Hindlimb muscle (tissue), 1 donor: ENCODE results near the gene TMCC1. TPM values are rescaled to one million over a fixed set of nuclear protein-coding genes. Genes with fewer than 3 reads are reported as not detected.
"Not testable (repeated sequence)": the region's sequence is repeated elsewhere in the genome, so short reads cannot be mapped to it uniquely, and the experiment has no call there.

Experiments
- DNase-seq: peaks from one replicate; pipeline ENCODE4 v3.0.0-alpha.2; 2013
- polyA plus RNA-seq: library from polyadenylated mRNA; unstranded; fragments of 120-200 nt; gene quantifications from one replicate; pipeline ENCODE4 v1.2.1, GENCODE V29; 2013; ENCODE audit not compliant: insufficient read length

The TMCC1 gene
- polyA plus RNA-seq, 1 donor: 39.1 TPM

GRCh38 chr3:129674798-129675123 is 218.8 kb downstream of the TMCC1 start:
- DNase-seq: not testable (repeated sequence)

GRCh38 chr3:129673897-129674797 is 219.4 kb downstream of the TMCC1 start:
- DNase-seq: no peak

- no peak for DNase-seq
Measured at GRCh38 chr3:129673012-129673411, 220.5 kb downstream of the TMCC1 start.

DNA sequence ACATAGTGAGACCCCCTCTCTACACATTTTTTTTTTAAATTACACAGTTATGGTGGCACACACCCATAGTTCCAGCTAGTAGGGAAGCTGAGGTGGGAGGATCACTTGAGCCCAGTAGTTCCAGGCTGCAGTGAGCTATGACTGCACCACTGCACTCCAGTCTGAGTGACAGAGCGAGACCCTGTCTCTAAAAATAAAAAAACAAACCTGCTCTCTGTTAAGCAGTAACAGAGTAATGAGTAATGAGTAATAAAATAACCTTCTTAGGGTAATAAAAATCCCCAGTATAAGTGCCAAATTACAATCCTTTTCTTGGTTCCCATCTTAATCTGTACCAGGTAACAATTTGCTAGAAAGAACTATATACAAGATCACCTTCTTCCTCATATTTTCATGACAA is 221.1 kb downstream of the TMCC1 start:
- no peak for DNase-seq

DNA sequence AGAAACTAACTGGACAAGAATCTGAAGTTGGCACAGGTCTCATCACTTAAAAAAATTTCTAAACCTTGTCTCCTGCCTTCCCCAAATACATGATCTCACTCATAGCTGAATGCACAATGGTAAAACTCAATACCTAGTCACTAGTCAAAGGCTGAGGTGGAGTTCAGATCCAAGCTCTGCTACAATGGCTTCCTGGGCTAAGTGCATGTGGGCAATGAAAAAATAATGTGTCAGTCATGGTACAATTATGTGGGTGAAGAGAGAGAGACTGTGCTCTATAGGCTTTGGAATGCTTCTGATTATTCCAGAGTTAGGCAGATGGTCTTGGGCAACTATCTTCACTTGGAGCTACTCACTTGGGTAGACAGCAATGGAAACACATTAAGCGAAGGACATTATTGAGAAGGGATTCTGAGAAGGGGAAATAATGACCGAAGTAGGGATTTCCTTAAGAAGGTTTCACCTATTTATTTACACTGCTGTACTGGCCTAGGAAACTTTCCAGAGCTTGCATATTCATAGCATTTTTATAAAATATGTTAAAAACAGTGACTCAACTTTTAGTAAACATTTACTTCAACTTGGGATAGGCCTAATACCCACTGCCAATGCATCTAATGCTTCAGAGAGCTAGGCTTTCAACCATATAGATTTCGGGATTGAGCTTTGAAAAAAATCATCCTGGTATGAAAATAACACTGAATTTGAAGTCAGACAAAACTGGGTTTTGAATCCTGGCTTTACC is 228.3 kb downstream of the TMCC1 start:
- DNase-seq: no peak

GRCh38 chr3:129663930-129664646 is 229.4 kb downstream of the TMCC1 start:
- no peak for DNase-seq

DNA sequence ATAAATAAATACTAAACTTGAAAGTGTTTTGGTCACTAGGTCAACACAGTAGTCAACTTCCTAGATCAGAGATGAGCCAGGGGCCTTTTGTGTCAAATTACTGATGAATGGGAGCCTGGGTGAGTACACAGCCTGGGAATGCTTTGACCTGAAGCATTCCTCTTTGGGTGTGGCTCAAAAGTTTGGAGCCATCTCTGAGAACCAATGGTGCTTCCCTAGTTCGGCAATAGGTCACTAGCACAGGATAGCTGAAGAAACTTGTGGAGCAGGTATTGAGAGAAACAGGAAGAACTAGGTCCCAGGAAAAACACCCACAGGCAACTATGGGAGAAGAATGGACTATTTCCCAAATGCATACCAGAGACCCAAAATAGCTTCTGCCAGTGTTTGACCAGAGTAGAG is 230.5 kb downstream of the TMCC1 start:
- no peak for DNase-seq

DNA sequence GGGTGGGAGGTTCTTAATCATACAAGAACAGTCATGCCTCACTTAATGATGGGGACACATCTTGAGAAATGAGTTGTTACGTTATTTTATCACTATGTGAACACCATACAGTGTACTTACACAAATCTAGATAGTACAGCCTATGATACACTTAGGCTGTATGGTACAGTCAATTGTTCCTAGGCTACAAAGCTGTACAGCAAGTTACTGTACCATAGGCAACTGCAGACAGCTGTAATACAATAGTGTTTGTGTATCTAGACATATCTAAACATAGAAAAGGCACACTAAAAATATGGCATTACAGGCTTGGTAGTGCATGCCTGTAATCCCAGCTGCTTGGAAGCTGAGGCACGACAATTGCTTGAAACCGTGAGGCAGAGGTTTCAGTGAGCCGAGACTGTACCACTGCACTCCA is 231.3 kb downstream of the TMCC1 start:
- no peak for DNase-seq

DNA sequence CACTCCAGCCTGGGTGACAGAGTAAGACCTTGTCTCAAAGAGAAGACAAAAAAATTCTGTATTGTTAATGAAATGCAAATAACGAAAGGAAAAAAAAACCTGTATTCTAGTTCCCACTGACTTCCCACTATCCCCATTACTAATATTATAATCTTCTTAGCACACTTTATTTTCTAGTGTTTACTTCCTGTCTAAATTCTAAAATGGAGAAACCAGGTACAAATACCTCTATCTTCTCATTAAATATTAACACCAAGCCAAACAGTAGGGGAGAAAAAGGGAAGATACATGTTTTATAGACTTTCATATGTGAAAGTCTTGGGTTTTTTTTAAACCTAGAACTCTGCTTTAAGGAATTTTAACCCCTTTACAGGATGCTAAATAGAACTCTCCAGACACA is 231.7 kb downstream of the TMCC1 start:
- DNase-seq: no peak

DNA sequence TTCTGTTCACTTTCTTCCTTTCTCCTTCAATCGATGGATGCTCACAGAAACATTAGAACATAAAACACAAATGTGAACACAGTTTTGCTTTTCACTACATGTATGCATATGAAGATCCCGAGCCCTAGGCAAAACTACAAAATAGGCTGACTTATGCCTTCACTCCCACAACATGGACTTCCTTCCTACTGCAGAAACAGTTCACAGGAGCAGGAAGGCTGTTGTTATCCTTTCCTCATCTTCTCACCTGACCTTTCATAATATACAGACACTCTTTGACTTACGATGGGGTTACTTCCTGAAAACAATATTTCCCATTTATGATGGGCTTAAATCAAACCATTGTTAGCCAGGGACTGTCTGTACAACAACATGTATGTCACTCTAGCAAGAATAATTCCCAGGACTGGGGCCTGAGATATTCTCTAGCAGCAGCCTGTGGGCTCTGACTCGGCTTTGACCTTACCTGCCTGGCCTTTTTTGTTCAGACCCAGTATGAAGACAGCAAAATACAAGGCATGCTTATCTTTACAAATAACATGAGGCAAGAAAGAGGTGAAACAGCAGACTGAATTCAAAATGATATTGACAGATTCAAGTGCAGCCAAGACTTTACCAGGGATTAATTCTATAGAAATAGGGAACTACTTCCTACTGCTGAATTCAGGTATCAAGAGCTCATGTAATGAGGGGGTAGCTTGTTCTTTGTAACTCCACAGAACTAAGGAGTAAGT is 235.2 kb downstream of the TMCC1 start:
- no peak for DNase-seq

DNA sequence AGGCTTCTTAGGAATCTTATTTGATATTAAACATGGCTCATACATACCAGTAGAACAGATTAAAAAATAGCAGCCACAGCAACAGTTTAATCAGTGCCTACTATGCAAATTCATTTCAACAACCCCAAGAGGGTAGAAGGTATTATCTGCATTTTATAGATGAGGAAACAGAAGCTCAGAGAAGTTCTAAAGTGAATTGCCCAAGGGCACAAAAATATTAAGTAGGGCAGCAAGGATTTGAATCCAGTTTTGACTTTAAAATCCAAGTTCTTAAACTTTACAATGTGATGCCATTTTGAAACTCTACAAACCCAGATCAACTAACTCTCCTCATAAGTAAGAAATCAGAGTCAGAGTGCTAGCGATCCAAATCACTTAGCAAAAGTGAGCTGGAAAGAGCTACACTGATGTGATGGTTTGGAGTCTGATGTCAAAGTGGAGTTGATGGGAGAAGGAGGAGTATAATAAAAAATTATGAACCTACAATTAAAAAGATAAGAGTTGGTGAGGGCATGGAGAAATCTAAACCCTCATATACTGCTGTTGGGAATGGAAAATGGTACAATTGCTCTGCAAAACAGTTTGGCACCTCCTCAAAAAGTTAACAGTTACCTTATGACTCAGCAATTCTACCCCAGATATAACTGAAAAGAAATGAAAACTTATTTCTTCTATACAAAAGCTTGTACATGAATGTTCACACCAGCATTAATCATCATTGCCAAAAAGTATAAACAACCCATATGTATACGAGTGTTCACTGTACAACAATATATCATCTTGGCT is 236.1 kb downstream of the TMCC1 start:
- DNase-seq: no peak

GRCh38 chr3:129656659-129657247 is 236.8 kb downstream of the TMCC1 start:
- DNase-seq: no peak

- no peak for DNase-seq
Measured at GRCh38 chr3:129655291-129655700, 238.2 kb downstream of the TMCC1 start.

GRCh38 chr3:129654131-129654530 is 239.4 kb downstream of the TMCC1 start:
- DNase-seq: peak; percentile 8

DNA sequence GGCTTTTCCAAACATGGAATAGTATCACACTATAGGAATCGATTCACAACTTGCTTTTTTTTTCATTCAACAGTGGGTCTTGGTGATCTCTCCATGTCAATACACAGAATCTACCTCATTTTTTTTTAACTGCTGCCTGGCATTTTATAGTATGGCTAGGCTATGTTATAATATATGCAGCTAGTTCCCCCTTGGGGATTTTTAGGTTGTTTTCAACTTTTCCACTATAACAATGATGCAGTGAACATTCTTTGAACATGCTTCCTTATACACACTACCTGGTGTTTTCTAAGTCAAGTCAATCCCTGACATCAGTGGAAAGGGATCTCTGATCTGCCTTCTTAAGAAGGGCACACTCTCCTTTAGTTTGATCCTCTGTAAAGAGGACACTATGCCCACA is 240.5 kb downstream of the TMCC1 start:
- no peak for DNase-seq

DNA sequence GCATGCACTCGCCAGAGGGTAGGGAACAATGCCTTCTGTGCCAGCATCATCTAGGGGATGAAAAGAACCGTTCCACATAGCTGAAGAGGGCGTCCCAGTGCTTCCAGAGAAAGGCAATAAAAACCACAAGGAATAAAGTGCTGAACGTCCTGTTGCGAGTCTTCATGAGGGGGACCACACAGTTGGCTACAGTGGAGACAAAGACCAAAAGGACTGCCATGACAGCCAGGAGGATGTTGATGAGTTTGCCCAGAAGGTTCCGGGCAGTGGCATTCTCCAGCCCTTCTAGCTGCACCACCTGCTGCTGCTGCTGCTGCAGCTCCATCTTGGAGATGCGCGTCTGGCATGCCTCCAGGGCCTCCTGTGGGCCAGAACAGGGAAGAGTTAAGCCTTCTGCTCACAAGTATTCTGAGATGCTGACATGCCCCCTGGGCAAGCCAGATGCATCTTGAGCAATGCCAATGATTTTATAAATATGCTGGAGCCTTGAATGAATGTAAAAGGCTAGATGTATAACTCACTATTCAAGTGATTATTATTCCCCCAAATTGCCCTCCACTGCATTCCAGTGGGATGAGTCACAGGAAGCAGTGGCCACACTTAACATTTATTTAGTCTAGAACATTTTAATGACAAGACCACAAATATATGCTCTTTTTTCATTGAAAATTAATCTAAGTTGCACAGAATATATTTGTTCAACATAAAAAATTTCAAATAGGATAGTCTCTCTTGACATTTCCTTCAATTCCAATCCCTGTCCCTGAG is 241.9 kb downstream of the TMCC1 start:
- no peak for DNase-seq

DNA sequence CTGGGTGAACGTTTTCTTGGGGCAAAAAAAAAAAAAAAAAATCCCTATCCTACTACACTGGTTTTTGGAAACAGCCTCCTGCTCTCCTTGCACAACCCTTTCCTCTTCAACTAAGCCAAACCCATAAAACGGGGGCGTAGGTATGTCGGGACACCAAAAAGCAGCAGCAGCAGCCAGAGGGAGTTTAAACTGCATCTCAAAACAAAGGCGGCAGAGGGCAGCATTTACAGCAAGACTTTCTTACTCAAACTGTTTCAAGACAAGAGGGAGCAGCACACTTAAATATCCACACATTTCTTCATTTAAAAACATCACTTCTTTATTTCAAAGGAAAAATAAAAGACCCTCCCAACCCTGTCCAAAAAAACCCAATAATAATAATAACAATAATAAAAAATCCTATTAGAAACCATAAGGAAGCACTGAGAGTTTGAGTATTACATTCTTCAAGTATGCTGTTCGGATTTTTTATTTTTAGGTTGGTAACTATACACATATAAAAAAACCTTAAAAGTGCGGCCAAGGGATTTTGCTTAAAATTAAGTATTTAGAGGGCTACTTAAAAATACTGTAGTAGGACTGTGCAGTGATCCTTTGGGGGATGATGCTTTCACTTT is 243.1 kb downstream of the TMCC1 start:
- peak; percentile 66 for DNase-seq

DNA sequence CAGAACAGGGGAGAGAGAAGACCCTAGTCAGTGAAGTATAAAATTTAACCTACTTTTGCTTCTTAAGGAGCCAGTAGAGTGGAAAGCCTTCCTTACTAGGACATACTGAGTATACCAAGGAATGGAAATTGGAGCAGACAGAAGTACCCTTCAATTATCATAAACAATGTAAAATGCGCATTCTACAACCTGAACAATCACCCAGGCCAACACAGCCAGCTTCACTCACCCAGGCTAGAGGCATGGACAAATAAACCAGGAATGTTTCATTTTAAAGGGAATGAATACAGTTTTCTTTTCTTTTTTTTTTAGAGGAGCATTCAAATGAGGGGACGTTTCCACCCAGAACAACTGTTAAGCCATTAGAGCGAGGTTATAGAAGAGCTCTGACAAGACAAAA is 245.1 kb downstream of the TMCC1 start:
- no peak for DNase-seq

- no peak for DNase-seq
Measured at GRCh38 chr3:129645286-129645685, 248.2 kb downstream of the TMCC1 start.

DNA sequence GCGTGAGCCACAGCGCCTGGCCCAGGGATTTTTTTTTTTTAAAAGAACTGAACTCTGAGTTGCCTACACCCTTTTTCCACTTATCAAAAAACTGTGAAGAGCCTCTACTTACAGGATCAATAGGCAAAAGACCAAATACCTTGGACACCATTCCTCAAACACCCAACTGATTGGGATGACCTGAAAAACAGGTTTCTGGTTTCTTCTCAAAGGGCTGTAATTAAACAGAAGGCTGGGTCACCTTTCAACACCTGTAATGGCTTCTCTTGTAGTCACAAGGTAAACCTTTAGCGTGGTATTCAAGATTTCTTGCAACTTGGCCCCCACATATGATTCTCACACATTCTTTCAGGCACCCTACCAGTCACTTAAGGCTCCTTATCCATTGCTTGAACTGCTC is 248.7 kb downstream of the TMCC1 start:
- DNase-seq: no peak
